ENCODE results near the gene HACD3.

- TF ChIP-seq BHLHE40 (IDR thresholded peaks at IDR 0.05; ENCODE audit: low read depth, low read length) (no peak), ELK1 (IDR thresholded peaks at IDR 0.05; ENCODE audit: borderline replicate concordance, low read depth, low read length) (no peak), MAFK (IDR thresholded peaks at IDR 0.05; ENCODE audit: low read depth, low read length) (no peak), POLR2A (IDR thresholded peaks at IDR 0.05; ENCODE audit: low read depth, low read length) (no peak), RFX5 (IDR thresholded peaks at IDR 0.05; ENCODE audit: low read depth, low read length) (no peak), MXI1 (IDR thresholded peaks at IDR 0.05; ENCODE audit: borderline replicate concordance, low read depth, low read length) (no peak), RAD21 (IDR thresholded peaks at IDR 0.05; ENCODE audit: low read length) (no peak), NFE2L2 (IDR thresholded peaks at IDR 0.05; ENCODE audit: low read depth, low read length) (no peak), MAZ (IDR thresholded peaks at IDR 0.05; ENCODE audit: borderline replicate concordance, low read depth, low read length) (no peak)
- TF ChIP-seq, protein P1, sequence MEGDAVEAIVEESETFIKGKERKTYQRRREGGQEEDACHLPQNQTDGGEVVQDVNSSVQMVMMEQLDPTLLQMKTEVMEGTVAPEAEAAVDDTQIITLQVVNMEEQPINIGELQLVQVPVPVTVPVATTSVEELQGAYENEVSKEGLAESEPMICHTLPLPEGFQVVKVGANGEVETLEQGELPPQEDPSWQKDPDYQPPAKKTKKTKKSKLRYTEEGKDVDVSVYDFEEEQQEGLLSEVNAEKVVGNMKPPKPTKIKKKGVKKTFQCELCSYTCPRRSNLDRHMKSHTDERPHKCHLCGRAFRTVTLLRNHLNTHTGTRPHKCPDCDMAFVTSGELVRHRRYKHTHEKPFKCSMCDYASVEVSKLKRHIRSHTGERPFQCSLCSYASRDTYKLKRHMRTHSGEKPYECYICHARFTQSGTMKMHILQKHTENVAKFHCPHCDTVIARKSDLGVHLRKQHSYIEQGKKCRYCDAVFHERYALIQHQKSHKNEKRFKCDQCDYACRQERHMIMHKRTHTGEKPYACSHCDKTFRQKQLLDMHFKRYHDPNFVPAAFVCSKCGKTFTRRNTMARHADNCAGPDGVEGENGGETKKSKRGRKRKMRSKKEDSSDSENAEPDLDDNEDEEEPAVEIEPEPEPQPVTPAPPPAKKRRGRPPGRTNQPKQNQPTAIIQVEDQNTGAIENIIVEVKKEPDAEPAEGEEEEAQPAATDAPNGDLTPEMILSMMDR (conservative IDR thresholded peaks at IDR 0.05; ENCODE audit: low read depth, low read length) = no peak
- TF ChIP-seq, protein P2, sequence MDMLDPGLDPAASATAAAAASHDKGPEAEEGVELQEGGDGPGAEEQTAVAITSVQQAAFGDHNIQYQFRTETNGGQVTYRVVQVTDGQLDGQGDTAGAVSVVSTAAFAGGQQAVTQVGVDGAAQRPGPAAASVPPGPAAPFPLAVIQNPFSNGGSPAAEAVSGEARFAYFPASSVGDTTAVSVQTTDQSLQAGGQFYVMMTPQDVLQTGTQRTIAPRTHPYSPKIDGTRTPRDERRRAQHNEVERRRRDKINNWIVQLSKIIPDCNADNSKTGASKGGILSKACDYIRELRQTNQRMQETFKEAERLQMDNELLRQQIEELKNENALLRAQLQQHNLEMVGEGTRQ (IDR thresholded peaks at IDR 0.05; ENCODE audit: low read depth, low read length) = no peak
These were observed 20.9 kb upstream of the HACD3 start for GRCh38 chr15:65509321-65509720.

Data from IMR-90 (cell line).